Mucosa of descending colon (tissue), 3 donors: Measurements from ENCODE around the gene DPYD. TPM values are rescaled to one million over a fixed set of nuclear protein-coding genes. Genes with fewer than 3 reads are reported as not detected.

Source experiments
- ATAC-seq: fragments of 200-7000 bp; cut with Tn5 transposase; one replicate; pipeline ENCODE4 v1.9.1; 2020; ENCODE audit warnings: mild to moderate bottlenecking, moderate library complexity
- DNase-seq, 3 donors: peaks; one replicate each; pipeline ENCODE4 v3.0.0-alpha.2; 2020
- H3K36me3 ChIP-seq: fragments of 200-600 bp; one replicate; pipeline ENCODE4 v1.8.0; 2021; ENCODE audit warnings: low read depth, mild to moderate bottlenecking
- H3K4me1 ChIP-seq: fragments of 200-600 bp; one replicate; pipeline ENCODE4 v1.8.0; 2021; ENCODE audit warnings: low read depth, mild to moderate bottlenecking
- H3K4me3 ChIP-seq: fragments of 200-600 bp; one replicate; pipeline ENCODE4 v1.8.0; 2021; ENCODE audit warnings: mild to moderate bottlenecking
- H3K9me3 ChIP-seq: fragments of 200-600 bp; one replicate; pipeline ENCODE4 v1.8.0; 2021; ENCODE audit warnings: mild to moderate bottlenecking
- intact Hi-C, 2 donors: fragments of 100-400 bp; cut with DNase I in 1 of 2; cut with micrococcal nuclease in 1 of 2; formaldehyde crosslinking; loops; one replicate each; pipeline versions ENCODE4 v1.11.0 to v1.11.1; 2022; cut with DNase I, micrococcal nuclease
- total RNA-seq, 3 donors: library from RNA; stranded (reverse); fragmentation: NEBNext Ultra II Directional in 2 of 3; extraction: Animal tissue kit (Norgen Biotek cat#: 25700) in 2 of 3; gene quantifications; one replicate each; pipeline versions ENCODE4 v1.2.1 to v1.2.4, GENCODE V29; 2021 to 2023
- TF ChIP-seq, protein P1 (sequence below): fragments of 200-600 bp; IDR thresholded peaks from one replicate; pipeline ENCODE4 v1.8.0; 2022; ENCODE audit warnings: antibody characterized with exemption, mild to moderate bottlenecking
- donor health status: DM: no; HTN: no; CAD: no; lungs with moderate emphysema.
- donor health status: DM: no; HTN: no; CAD: no.
- donor health status: DM: no; HTN: yes; CAD: no.

DPYD gene
- total RNA-seq, 3 donors from 2014 or later, result 13.8 to 33.3 (median 19.7) TPM

DNA sequence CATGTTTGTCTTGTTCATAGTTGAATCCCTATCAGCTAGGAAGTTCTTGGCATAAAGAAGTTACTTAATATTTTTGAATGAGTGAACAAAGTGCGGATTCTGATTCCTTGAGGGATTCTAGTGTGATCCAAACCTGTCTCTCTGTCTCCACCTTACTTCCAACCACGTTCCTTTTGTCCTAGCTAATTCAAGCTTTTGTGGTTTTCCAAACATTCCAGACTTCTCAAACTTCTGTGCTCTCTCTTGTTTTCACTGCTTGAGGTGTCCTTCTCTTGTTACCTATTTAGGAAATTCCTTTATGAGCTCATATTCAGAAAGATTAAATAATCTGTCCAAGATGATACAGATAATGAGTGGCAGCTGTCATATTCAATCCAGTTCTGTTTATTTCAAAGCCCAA is 846.1 kb downstream of the DPYD start:
- H3K9me3 ChIP-seq, result no peaks in the 10 kb centered on the region
- DNase-seq (no peak), ATAC-seq (no peak)
- TF ChIP-seq, protein P1, sequence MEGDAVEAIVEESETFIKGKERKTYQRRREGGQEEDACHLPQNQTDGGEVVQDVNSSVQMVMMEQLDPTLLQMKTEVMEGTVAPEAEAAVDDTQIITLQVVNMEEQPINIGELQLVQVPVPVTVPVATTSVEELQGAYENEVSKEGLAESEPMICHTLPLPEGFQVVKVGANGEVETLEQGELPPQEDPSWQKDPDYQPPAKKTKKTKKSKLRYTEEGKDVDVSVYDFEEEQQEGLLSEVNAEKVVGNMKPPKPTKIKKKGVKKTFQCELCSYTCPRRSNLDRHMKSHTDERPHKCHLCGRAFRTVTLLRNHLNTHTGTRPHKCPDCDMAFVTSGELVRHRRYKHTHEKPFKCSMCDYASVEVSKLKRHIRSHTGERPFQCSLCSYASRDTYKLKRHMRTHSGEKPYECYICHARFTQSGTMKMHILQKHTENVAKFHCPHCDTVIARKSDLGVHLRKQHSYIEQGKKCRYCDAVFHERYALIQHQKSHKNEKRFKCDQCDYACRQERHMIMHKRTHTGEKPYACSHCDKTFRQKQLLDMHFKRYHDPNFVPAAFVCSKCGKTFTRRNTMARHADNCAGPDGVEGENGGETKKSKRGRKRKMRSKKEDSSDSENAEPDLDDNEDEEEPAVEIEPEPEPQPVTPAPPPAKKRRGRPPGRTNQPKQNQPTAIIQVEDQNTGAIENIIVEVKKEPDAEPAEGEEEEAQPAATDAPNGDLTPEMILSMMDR, result no peak
- no peaks in the 10 kb centered on the region for H3K36me3 ChIP-seq
- H3K4me1 ChIP-seq, result no peaks in the 10 kb centered on the region
- intact Hi-C loops, result no loop called here
- no peak overlapping the region for H3K4me3 ChIP-seq

- H3K9me3 ChIP-seq, result no peaks in the 10 kb centered on the region
- TF ChIP-seq, protein P1, result no peak
- DNase-seq (no peak), ATAC-seq (no peak)
- no peaks in the 10 kb centered on the region for H3K4me1 ChIP-seq
- intact Hi-C loops, result no loop called here
- H3K36me3 ChIP-seq, result no peaks in the 10 kb centered on the region
- H3K4me3 ChIP-seq, result no peak overlapping the region
Observed at GRCh38 chr1:97073936-97074335, 846.9 kb downstream of the DPYD start.

- TF ChIP-seq, protein P1, result no peak
- Histone ChIP-seq H3K4me3 (no peak overlapping the region), H3K9me3 (no peaks in the 10 kb centered on the region), H3K4me1 (no peaks in the 10 kb centered on the region), H3K36me3 (no peaks in the 10 kb centered on the region)
- intact Hi-C loops, result no loop called here
- DNase-seq, result no peak
- ATAC-seq, result no peak
Observed at GRCh38 chr1:97073169-97073568, 847.7 kb downstream of the DPYD start.

GRCh38 chr1:97071173-97071572 is 849.7 kb downstream of the DPYD start:
- Histone ChIP-seq H3K4me3 (no peak overlapping the region), H3K36me3 (no peaks in the 10 kb centered on the region), H3K4me1 (no peaks in the 10 kb centered on the region), H3K9me3 (no peaks in the 10 kb centered on the region)
- no peak for ATAC-seq
- intact Hi-C loops, result no loop called here
- TF ChIP-seq, protein P1, result no peak
- no peak for DNase-seq

- peak; percentile 49 for ATAC-seq
- H3K4me3 ChIP-seq, result no peak overlapping the region
- intact Hi-C loops, result no loop called here
- no peak for DNase-seq
- TF ChIP-seq, protein P1, result no peak
- H3K9me3 ChIP-seq, result no peaks in the 10 kb centered on the region
- no peaks in the 10 kb centered on the region for H3K36me3 ChIP-seq
- no peaks in the 10 kb centered on the region for H3K4me1 ChIP-seq
Observed at GRCh38 chr1:97070376-97070775, 850.5 kb downstream of the DPYD start.

DNA sequence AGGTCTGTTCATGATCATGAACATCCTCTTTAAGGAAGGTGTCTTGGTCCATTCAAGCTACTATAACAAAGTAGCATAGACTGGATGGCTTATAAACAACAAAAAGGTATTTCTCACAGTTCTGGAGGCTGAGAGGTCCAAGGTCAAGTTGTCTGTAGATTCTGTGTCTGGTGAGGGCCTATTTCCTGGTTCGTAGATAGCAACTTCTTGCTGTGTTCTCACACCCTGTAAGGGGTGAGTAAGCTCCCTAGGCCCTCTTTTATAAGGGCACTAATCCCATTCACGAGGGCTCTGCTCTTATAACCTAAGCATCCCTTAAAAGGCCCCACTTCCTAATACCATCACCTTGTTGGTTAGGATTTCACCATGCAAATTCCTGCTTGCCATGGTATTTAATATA is 851.5 kb downstream of the DPYD start:
- H3K4me3 ChIP-seq, result no peak overlapping the region
- ATAC-seq (peak; percentile 71), DNase-seq (no peak)
- no peaks in the 10 kb centered on the region for H3K4me1 ChIP-seq
- no peaks in the 10 kb centered on the region for H3K9me3 ChIP-seq
- intact Hi-C loops, result no loop called here
- no peaks in the 10 kb centered on the region for H3K36me3 ChIP-seq
- TF ChIP-seq, protein P1, result no peak
